NCI-H2196 (cell line): Measurements from ENCODE around the gene OPCML.

Experiments used
- DNase-seq: peaks from one replicate; lab custom pipeline; 2025; ENCODE audit not compliant: unreplicated experiment; lab: John Stamatoyannopoulos, UW

OPCML gene

DNA sequence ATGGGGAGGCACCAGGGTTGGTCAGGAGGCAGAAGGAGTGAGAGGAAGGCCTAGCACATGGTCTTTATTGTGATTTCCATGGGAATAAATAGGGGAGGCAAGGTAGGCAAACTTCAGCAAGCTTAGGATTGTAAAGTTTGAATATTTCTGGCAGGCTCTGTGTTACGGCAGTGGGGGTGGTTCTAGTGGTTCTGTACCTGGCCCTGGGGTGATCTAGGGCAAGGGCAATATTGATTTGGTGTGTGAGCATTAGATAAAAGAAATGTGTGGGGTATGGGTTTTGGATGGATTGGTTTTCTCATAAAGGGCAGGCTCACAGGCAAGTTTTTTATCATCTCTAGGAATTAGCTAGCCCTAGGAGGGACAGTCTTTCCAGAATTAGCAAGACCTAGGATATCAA, 584.0 kb downstream of the OPCML start:
- no peak for DNase-seq

- DNase-seq = no peak
Observed at GRCh38 chr11:132944569-132944944, 587.7 kb downstream of the OPCML start.

- no peak for DNase-seq
Observed at GRCh38 chr11:132943706-132944568, 588.4 kb downstream of the OPCML start.

- DNase-seq = no peak
Observed at GRCh38 chr11:132943357-132943705, 589.0 kb downstream of the OPCML start.

DNA sequence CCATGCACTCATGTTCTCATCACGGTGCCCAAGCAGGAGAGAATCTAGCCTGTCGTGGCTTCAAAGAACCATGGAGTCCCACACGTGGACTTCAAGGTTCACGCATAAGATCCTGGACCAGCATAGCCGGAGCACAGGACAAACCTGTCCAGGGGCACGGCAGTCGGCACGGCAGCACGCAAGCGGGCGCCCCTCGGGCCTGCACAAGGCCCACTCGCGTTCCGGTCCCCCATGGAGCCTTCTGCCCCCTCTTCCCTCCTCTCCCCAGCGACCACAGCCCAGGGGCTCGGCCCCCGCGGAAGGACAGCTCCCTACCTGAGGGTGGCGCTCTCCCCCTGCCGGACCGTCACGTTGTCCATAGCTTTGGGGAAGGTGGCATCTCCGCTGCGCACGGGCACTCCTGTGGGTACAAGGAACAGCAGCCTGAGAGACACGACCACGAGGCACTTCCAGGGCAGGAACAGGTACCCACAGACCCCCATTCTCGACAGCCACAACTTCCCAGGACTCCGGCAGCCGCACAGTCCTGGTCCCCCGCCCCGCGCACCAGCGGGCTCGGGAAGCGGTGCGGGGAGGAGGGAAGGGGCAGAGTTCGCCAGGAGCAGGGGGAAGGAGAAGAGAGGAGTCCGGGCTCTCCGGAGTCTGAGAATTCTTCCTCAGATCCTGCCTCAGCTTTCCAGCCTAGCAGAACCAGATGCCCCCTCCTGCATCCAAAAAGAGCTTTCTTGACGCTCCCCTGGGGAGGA, 589.5 kb downstream of the OPCML start:
- no peak for DNase-seq

GRCh38 chr11:132941761-132942160, 590.5 kb downstream of the OPCML start:
- no peak for DNase-seq

DNA sequence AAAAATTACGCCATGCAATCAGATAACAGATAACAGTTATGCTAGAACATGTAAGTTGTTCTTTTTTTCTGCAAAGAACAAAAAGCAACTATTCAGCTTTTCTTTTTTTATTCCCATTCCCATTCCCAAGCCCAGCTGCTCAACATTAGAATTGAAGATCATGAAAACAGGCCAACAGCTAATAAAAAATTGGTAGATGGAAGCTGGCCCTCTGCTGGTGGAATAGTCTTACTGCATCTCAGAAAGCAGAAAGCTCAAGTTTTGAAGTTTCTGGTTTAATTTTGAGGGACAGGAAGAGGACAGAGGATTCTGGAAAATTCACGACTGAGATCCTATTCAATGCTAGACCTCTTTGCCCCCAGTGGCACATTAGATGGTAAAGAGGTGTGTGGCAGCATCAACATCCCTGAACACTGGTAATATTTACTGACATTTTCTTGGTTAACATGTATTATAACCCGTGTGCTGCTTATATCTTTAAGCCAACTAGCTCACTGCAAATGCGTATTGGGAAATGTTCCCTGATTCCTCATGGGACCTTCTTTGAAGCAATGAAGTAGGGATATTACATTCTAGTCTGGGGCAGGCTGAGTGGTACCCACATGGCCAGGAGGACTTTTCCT, 591.2 kb downstream of the OPCML start:
- DNase-seq = peak; percentile 7

DNA sequence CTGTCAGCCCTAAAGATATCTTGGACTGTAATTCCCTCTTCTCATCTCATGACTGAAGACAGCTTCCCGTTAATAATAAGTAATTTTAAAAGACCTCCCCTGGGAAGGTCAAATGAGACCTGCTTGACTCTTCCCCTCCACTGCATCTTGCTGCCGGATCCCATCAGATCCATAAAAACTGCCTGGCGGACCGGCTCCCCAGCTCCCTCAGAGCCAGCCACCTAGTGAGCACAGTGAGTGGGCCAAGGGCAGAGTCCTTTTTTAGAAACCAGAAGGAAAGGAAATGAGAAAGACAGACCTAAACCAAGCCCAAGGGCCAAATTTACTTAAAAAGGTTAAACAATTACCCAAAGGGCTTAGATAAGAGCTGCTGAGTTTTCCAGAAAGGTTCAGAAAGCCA, 595.3 kb downstream of the OPCML start:
- no peak for DNase-seq

DNA sequence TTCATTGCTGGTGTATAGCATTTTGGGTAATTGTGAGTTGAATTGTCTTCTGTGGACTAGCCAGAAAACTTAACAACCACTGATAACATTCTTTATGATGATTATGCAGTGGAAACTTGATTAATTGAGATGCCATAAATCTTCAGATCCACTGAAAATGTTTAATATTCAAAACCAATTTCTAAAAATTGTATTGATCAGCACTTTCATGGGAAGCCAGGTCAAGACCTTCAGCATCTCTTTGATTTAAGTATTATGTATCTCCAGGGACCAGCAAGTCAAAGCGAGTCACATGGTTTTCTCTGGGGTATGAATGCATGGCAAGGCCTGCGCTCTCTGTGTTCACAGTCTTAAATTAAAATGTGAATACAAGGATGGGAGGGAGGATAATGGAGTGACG, 596.9 kb downstream of the OPCML start:
- no peak for DNase-seq

GRCh38 chr11:132933703-132934102, 598.6 kb downstream of the OPCML start:
- DNase-seq = no peak

- DNase-seq = no peak
Observed at GRCh38 chr11:132925825-132926469, 606.4 kb downstream of the OPCML start.

DNA sequence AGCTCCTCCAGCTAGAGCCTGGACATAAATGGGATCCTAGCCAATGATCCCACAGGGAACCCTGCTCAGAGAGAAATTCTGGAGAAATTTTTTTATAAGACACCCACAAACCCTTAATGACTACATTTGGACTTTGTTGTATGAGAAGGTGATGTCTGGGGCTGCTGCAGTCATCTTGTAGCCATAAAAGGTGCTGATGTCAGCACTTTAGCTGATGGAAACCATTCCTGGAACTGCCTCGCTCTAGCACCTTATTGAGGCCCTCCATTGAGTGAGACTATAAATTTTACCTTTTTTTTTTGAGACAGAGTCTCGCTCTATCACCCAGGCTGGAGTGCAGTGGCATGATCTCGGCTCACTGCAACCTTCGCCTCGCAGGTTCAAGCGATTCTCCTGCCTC, 610.7 kb downstream of the OPCML start:
- no peak for DNase-seq

GRCh38 chr11:132920451-132921096, 611.7 kb downstream of the OPCML start:
- DNase-seq = no peak

- DNase-seq = no peak
Observed at GRCh38 chr11:132914600-132914999, 617.7 kb downstream of the OPCML start.

DNA sequence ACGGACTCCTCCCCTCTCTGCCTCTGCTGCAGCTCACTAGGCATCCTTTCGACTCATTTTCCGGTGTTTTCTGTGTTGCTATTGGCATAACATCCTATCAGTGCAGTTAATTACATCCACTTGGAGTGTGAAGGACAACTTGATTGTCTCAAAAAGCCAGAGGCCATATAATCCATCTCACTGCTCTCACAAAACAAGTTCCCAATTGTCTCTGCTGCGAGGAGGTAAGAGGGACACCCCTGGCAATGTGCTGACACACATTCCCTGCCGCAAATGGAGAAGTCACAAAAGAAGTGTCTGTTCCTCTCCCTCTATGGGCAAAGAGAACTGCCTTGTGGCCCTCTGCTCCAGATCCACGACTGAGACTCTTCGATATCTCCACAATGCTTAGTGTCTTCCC, 618.4 kb downstream of the OPCML start:
- no peak for DNase-seq

- DNase-seq = no peak
Observed at GRCh38 chr11:132913295-132913694, 619.0 kb downstream of the OPCML start.

GRCh38 chr11:132911186-132911585, 621.1 kb downstream of the OPCML start:
- DNase-seq = no peak

- DNase-seq = no peak
Observed at GRCh38 chr11:132910011-132910760, 622.1 kb downstream of the OPCML start.

GRCh38 chr11:132909021-132909606, 623.2 kb downstream of the OPCML start:
- DNase-seq = no peak

GRCh38 chr11:132908414-132908810, 623.9 kb downstream of the OPCML start:
- no peak for DNase-seq
